Measurements from ENCODE around the gene SYT9. TPM values are rescaled to one million over a fixed set of nuclear protein-coding genes. Genes with fewer than 3 reads are reported as not detected.

The SYT9 gene
- total and polyA plus RNA-seq, 2 donors (not counting 1 experiment from before 2014, with no cell fraction given): not detected

DNA sequence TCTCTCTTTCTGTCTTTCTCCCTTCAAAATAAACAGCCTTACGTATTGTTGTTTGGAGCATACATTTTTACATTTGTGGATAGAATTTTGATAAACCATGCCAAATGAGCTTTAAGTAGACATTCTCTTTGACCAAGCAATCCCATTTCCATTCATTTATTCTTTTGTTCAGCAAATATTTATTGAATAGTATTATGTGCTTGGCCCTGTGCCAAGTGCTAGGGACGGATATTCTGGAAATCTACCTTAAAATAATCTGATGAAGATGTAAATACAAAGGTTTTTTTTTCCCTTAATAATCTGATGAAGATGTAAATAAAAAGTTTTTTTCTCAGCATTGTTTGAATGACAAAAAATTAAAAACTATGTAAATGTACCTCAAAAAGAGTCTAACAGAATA, 235.7 kb downstream of the SYT9 start:
- Histone ChIP-seq H3K4me2 (replicated peaks; ENCODE audit: low read depth, low read length, poor library complexity, severe bottlenecking) (no peak overlapping the region), H3K9ac (ENCODE audit: low read length) (no peak overlapping the region), H3K9me3 (ENCODE audit: control extremely low read depth in 1 of 3, control insufficient read depth in 2 of 3, insufficient read depth in 1 of 3, low read length in 2 of 3) (no peaks in the 10 kb centered on the region), H3K4me1 (ENCODE audit: control insufficient read depth in 2 of 2, insufficient read depth in 2 of 2, low read length in 2 of 2) (peaks cover 7 to 8% of the 10 kb centered on the region in 2 donors), H3K79me2 (ENCODE audit: control insufficient read depth, insufficient read depth, low read length) (peaks cover 10% of the 10 kb centered on the region), H3K27ac (ENCODE audit: low read length in 2 of 2) (no peak overlapping the region), H4K20me1 (ENCODE audit: control insufficient read depth, insufficient read depth, low read length, poor library complexity, severe bottlenecking) (no peaks in the 10 kb centered on the region), H3K4me3 (ENCODE audit: control extremely low read depth in 1 of 5, extremely low read depth in 1 of 5, insufficient read depth in 1 of 5, low read depth in 2 of 5, low read length in 4 of 5) (no peak overlapping the region), H3K36me3 (replicated peaks in 1 of 2; ENCODE audit: control extremely low read depth in 1 of 2, control insufficient read depth in 1 of 2, extremely low read depth in 1 of 2, insufficient read depth in 2 of 2, low read length in 1 of 2) (no peaks in the 10 kb centered on the region), H2AFZ (ENCODE audit: insufficient read depth, low read depth, low read length, poor library complexity, severe bottlenecking) (no peak overlapping the region), H3K27me3 (replicated peaks in 1 of 4; ENCODE audit: control extremely low read depth in 1 of 4, control insufficient read depth in 3 of 4, insufficient read depth in 4 of 4, low read length in 3 of 4) (no peaks in the 10 kb centered on the region)
- peaks cover 6% of the 10 kb centered on the region for H3K4me1 Mint-ChIP-seq
- no peaks in the 10 kb centered on the region for H3K27me3 Mint-ChIP-seq
- H3K9me3 Mint-ChIP-seq (ENCODE audit: insufficient read depth): no peaks in the 10 kb centered on the region
- DNase-seq: no peak
- TF ChIP-seq CTCF (IDR thresholded peaks at IDR 0.05) (no peak), EZH2 (IDR thresholded peaks at IDR 0.05; ENCODE audit: borderline replicate concordance, insufficient read depth, low read depth, low read length, poor library complexity, severe bottlenecking) (no peak)
- no CpG with 5 or more reads among the region's 2 CpGs for WGBS (ENCODE audit: insufficient coverage)
- CTCF ChIA-PET: interaction anchor here (2.2 kb wide), 1 partner anchor 8 kb away, joined by 6 read pairs; no protein-coding TSS in a partner anchor
- POLR2A ChIA-PET: no interaction called here
- H3K4me3 Mint-ChIP-seq: no peak overlapping the region
- H3K27ac Mint-ChIP-seq: no peak overlapping the region
- no peak for ATAC-seq (ENCODE audit: low read depth)
- intact Hi-C loops (cut with micrococcal nuclease): no loop called here

- Histone ChIP-seq H3K4me2 (replicated peaks; ENCODE audit: low read depth, low read length, poor library complexity, severe bottlenecking) (no peak overlapping the region), H4K20me1 (ENCODE audit: control insufficient read depth, insufficient read depth, low read length, poor library complexity, severe bottlenecking) (no peaks in the 10 kb centered on the region), H3K27me3 (replicated peaks in 1 of 4; ENCODE audit: control extremely low read depth in 1 of 4, control insufficient read depth in 3 of 4, insufficient read depth in 4 of 4, low read length in 3 of 4) (no peaks in the 10 kb centered on the region), H3K27ac (ENCODE audit: low read length in 2 of 2) (no peak overlapping the region), H3K79me2 (ENCODE audit: control insufficient read depth, insufficient read depth, low read length) (peaks cover 13% of the 10 kb centered on the region), H3K9ac (ENCODE audit: low read length) (no peak overlapping the region), H3K4me1 (ENCODE audit: control insufficient read depth in 2 of 2, insufficient read depth in 2 of 2, low read length in 2 of 2) (peaks cover 18 to 20% of the 10 kb centered on the region in 2 donors), H2AFZ (ENCODE audit: insufficient read depth, low read depth, low read length, poor library complexity, severe bottlenecking) (no peak overlapping the region), H3K36me3 (replicated peaks in 1 of 2; ENCODE audit: control extremely low read depth in 1 of 2, control insufficient read depth in 1 of 2, extremely low read depth in 1 of 2, insufficient read depth in 2 of 2, low read length in 1 of 2) (no peaks in the 10 kb centered on the region), H3K9me3 (ENCODE audit: control extremely low read depth in 1 of 3, control insufficient read depth in 2 of 3, insufficient read depth in 1 of 3, low read length in 2 of 3) (no peaks in the 10 kb centered on the region), H3K4me3 (ENCODE audit: control extremely low read depth in 1 of 5, extremely low read depth in 1 of 5, insufficient read depth in 1 of 5, low read depth in 2 of 5, low read length in 4 of 5) (no peak overlapping the region)
- DNase-seq (no peak), ATAC-seq (ENCODE audit: low read depth) (no peak)
- Mint-ChIP-seq H3K4me1 (peaks cover 16% of the 10 kb centered on the region), H3K27ac (no peak overlapping the region), H3K9me3 (ENCODE audit: insufficient read depth) (no peaks in the 10 kb centered on the region), H3K4me3 (no peak overlapping the region), H3K27me3 (no peaks in the 10 kb centered on the region)
- POLR2A ChIA-PET: no interaction called here
- intact Hi-C loops (cut with micrococcal nuclease): no loop called here
- no CpG with 5 or more reads among the region's 1 CpG for WGBS (ENCODE audit: insufficient coverage)
- TF ChIP-seq CTCF (IDR thresholded peaks at IDR 0.05) (no peak), EZH2 (IDR thresholded peaks at IDR 0.05; ENCODE audit: borderline replicate concordance, insufficient read depth, low read depth, low read length, poor library complexity, severe bottlenecking) (no peak)
- CTCF ChIA-PET: interaction anchor here (2.8 kb wide), 1 partner anchor 47 kb away, joined by 7 read pairs; no protein-coding TSS in a partner anchor
Observed at GRCh38 chr11:7488681-7489080, 237.0 kb downstream of the SYT9 start.

All from B cell (primary cell).